ENCODE data around the gene CCL2.

The CCL2 gene

DNA sequence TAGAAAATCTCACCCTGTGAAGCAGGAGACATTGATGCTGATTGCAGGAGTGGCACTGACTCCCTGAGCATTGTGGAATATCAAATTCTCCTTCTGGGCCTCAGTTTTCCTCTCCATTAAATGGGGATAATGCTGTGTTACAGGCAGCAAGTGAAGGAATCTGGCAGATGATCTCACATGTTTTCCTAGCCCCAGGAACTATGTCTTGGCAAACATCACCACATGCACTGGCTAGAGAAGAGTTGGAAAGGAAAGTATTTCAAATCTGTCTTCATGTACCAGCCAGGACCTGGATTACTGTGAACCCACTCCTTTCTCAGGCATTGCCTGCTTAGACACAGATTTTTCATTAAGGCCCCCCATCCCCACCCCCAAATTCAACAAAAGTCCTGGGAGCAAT is 50.5 kb downstream of the CCL2 start:
- H3K4me3 ChIP-seq (ENCODE audit: low read depth in 1 of 2, low read length in 2 of 2) = no peak overlapping the region
- no peaks in the 10 kb centered on the region for H3K36me3 ChIP-seq (ENCODE audit: control insufficient read depth in 1 of 2, insufficient read depth in 2 of 2, low read length in 2 of 2)
- H3K4me1 ChIP-seq (ENCODE audit: control insufficient read depth in 1 of 2, insufficient read depth in 2 of 2, low read length in 2 of 2) = peaks cover 7 to 10% of the 10 kb centered on the region in 2 donors
- H3K27me3 ChIP-seq (ENCODE audit: control insufficient read depth in 1 of 2, insufficient read depth in 2 of 2, low read length in 2 of 2) = no peaks in the 10 kb centered on the region
- no peak overlapping the region for H3K9ac ChIP-seq (ENCODE audit: low read depth in 1 of 2, low read length in 2 of 2)
- H3K27ac ChIP-seq (ENCODE audit: low read depth, low read length) = no peak overlapping the region
- no peaks in the 10 kb centered on the region for H3K9me3 ChIP-seq (ENCODE audit: control insufficient read depth in 1 of 2, low read length in 2 of 2)

DNA sequence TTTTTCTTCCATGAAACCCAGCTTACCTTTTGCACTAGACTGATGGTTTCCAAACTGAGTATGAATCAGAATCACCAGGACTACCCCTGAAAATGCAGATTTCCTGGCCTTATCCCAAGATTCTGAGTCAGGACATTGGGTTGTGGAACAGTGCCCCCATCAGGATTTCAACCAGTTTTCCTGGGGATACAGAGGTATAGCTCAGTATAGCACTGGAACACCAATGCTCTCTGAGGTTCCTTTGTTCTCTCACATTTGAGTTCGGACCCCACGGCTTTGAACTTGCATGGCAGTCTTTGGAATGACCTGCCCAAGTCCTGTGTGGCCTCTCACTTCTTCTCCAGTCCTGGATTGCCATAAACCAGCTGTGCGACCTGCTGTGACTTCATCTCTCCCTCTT is 51.4 kb downstream of the CCL2 start:
- Histone ChIP-seq H3K4me1 (ENCODE audit: control insufficient read depth in 1 of 2, insufficient read depth in 2 of 2, low read length in 2 of 2) (peaks cover 2 to 7% of the 10 kb centered on the region in 2 donors), H3K27me3 (ENCODE audit: control insufficient read depth in 1 of 2, insufficient read depth in 2 of 2, low read length in 2 of 2) (no peaks in the 10 kb centered on the region), H3K9me3 (ENCODE audit: control insufficient read depth in 1 of 2, low read length in 2 of 2) (no peaks in the 10 kb centered on the region), H3K36me3 (ENCODE audit: control insufficient read depth in 1 of 2, insufficient read depth in 2 of 2, low read length in 2 of 2) (no peaks in the 10 kb centered on the region), H3K9ac (ENCODE audit: low read depth in 1 of 2, low read length in 2 of 2) (no peak overlapping the region), H3K4me3 (ENCODE audit: low read depth in 1 of 2, low read length in 2 of 2) (no peak overlapping the region), H3K27ac (ENCODE audit: low read depth, low read length) (no peak overlapping the region)
